Measurements from ENCODE around the gene AFAP1.

AFAP1 gene

DNA sequence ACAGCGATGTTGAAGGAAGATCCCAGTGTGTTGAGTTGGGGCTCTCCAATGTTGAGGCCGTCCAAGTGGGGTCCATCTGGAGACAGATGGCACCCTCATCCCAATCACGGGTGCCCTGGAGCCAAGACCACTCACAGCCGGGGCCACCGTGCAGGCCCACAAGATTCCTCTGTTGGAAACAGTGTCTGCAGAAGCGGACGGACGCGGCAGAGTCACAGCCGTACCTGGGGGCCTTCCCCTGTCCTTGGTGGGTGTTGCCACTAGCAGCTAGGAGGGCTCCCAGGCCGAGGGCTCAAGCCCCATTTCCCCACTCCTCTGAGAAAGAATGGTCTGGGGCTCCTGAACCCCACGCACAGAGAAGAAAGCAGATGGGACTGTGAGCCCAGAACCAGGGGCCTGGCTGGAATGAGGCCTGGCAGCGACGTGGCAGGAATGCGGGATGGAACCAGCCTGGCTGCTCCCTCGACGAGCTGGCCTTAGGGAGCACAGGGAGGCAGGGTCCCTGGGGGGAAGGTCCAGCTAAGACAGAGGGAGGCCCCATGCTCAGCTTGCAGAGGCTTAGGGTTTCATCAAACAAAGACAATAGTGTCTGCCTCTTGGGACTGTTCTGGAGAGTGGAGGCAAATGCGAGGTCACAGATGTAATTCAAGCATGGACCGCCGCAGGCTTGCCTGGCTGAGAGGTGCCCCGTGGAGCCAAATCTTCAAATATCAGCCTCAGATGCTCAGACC is 228.9 kb downstream of the AFAP1 start:
- DNase-seq, result peak; percentile 26

GRCh38 chr4:7710126-7710525 is 229.5 kb downstream of the AFAP1 start:
- no peak for DNase-seq

DNA sequence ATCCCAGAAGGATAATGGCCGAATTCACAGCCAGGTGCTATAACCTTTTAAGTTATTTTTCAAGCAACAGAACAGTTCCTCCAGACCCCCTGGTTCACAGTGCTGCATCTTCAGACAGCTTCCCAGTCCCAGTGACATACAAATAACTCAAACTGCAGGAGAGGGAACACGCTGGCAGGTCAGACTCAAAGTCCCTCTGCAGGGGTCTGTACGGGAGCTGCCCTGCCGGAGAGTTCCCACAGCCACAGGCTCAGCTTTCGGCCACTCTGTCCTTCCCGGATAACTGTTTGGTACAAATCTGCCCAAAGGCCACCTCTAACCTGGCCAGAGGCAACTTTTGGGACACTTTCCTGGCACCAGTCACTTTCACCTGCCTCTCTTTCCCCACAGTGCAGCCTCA is 230.2 kb downstream of the AFAP1 start:
- DNase-seq, result no peak

DNA sequence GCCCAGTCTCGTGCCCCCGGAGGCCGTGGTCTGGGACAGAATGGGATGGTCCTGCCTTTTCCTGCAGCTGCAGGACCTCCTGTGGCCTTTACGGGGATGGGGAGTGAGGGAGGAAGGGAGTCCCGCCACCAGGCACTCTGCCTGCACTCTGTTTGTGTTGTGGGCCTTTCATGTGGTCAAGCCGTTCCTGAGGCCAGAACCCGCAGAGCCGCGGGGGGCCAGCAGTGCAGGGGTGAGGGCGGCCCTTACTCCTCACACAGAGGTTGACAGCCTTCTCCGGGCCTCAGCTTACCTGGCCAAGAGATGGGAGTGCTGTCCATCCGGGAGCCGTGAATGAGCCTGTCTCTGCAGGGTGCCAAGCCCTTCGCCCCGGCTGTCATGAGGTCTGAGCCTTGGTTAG is 230.7 kb downstream of the AFAP1 start:
- no peak for DNase-seq

All from NCI-H69 (cell line).